LNCAP (cell line): ENCODE measurements around the gene ILF3.

ENCODE experiments used
- CTCF ChIP-seq: fragments of 450-650 bp; IDR thresholded peaks from 2 replicates; pipeline ENCODE4 v1.5.1; 2017; ENCODE audit warnings: mild to moderate bottlenecking

Gene ILF3

DNA sequence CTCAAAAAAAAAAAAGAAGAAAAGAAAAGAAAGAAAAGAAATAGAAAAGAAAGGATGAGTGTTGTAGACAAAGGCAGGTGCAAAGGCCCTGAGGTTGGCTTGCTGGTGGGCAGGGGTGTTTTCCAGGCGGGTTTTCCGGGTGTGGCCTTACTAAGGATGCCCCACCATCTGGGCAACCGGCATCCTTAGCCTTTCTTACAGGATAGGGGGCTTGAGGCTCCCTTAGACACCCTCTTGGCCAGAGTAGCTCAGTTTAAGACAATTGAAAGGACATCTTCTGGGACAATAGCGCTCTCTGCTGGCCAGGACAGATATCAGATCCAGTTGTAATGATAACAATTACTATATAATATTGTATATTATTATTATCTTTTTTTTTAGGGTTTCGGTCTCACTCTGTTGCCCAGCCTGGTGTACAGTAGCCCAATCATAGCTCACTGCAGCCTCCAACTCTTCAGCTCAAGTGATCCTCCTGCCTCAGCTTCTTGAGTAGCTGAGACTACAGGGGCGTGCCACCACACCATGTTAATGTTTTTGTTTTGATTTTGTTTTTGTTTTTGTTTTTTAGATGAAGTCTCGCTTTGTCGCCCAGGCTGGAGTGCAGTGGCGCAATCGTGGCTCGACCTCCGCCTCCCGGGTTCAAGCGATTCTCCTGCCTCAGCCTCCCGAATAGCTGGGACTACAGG, 45.6 kb downstream of the ILF3 start:
- peak; percentile 50; the same call in 1 of the 2 replicates for TF ChIP-seq CTCF

DNA sequence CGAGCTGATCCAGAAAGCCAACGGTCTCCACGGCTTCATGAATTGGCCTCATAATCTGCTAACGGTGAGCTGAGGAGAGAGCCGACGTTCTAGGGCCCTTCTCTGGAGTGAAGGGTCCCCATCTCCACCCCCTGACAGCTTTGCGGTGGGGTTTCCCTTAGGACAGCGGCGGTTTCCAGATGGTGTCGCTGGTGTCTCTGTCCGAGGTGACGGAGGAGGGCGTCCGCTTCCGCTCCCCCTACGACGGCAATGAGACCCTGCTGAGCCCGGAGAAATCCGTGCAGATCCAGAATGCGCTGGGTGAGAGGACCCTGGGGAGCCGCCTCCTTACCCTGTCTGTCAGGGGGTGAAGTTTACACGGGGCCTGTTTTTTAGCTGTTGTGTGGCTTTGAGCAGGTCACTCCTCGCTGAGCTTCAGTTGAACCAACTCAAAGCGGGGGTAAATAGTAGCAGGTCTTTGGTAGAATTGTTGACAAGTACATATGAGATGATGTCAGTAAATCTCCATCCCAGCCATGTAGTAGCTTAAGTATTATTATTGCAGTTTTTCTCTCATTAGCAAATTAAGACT, 47.9 kb downstream of the ILF3 start:
- 0 out of 2 replicates have a peak, but pooled peaks have one; percentile 6 for TF ChIP-seq CTCF

- TF ChIP-seq CTCF = no peak
Measured at GRCh38 chr19:10706990-10707389, 52.8 kb downstream of the ILF3 start.

DNA sequence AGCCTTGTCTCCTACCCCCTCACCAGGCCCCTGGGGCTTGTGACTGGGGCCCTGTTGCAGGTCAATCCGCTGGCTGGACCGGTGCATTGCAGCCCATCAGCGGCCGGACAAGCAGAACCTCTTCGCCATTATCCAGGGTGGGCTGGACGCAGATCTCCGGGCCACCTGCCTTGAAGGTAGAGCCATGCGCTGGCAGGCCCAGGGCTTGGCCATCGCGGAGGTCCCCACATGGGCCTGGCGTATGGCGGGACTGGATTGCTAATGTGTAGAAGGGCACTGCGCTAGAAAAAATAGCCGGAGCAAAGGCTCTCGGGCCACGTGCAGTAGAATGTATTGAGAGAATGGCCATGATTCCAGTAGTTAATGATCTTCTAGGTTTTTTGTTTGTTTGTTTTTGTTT, 53.3 kb downstream of the ILF3 start:
- TF ChIP-seq CTCF = no peak

- TF ChIP-seq CTCF = no peak
Measured at GRCh38 chr19:10708291-10708690, 54.1 kb downstream of the ILF3 start.

- TF ChIP-seq CTCF = no peak
Measured at GRCh38 chr19:10712045-10712444, 57.9 kb downstream of the ILF3 start.

DNA sequence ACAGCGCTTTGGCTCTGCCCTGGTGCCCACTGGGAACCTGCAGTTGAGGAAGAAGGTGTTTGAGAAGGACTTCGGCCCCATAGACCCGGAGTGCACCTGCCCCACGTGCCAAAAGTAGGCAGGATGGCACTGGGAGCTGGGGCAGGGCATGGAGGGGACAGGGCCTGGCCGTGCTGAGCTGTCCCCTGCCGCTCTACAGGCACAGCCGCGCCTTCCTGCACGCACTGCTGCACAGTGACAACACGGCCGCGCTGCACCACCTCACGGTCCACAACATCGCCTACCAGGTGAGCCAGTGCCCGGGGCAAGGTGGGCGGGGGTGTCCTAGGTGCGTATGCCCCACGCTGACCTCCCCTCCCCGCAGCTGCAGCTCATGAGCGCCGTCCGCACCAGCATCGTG, 58.6 kb downstream of the ILF3 start:
- TF ChIP-seq CTCF = no peak
